Measurements from ENCODE around the gene STK32A. TPM values are rescaled to one million over a fixed set of nuclear protein-coding genes. Genes with fewer than 3 reads are reported as not detected.

STK32A gene
- total and polyA plus RNA-seq, 11 donors = 0.15 to 1.4 (median 0.30) TPM

GRCh38 chr5:147248561-147248960 lies 13.7 kb downstream of the STK32A start:
- Histone ChIP-seq H3K4me3 (no peak overlapping the region), H3K4me1 (no peaks in the 10 kb centered on the region), H3K27me3 (no peaks in the 10 kb centered on the region), H3K36me3 (no peaks in the 10 kb centered on the region), H3K27ac (no peak overlapping the region), H3K9me3 (no peaks in the 10 kb centered on the region)
- WGBS, 4 donors = 21 to 38% (median 32%) methylated on average over 2 of the region's 2 CpGs
- intact Hi-C loops (cut with DNase I) = no loop called here
- DNase-seq = no peak
- ATAC-seq = no peak
- no peak for TF ChIP-seq POLR2A (IDR thresholded peaks at IDR 0.05)
- TF ChIP-seq CTCF (IDR thresholded peaks at IDR 0.05) = no peak

GRCh38 chr5:147259837-147260236 lies 25.0 kb downstream of the STK32A start:
- ATAC-seq (no peak), DNase-seq (no peak)
- no peak overlapping the region for H3K4me3 ChIP-seq
- H3K9me3 ChIP-seq = peaks cover 0 to 8% (median 0%) of the 10 kb centered on the region in 12 donors
- intact Hi-C loops (cut with DNase I) = no loop called here
- H3K27ac ChIP-seq = no peak overlapping the region
- TF ChIP-seq POLR2A (IDR thresholded peaks at IDR 0.05) (no peak), CTCF (IDR thresholded peaks at IDR 0.05) (no peak)
- no peaks in the 10 kb centered on the region for H3K36me3 ChIP-seq
- H3K4me1 ChIP-seq = no peaks in the 10 kb centered on the region
- peaks cover 0 to 18% (median 0%) of the 10 kb centered on the region in 9 donors for H3K27me3 ChIP-seq
- WGBS, 4 donors = 88 to 98% (median 94%) methylated on average over 1 of the region's 1 CpG

GRCh38 chr5:147267082-147267832 lies 32.4 kb downstream of the STK32A start:
- H3K9me3 ChIP-seq = peaks cover 0 to 8% (median 0%) of the 10 kb centered on the region in 12 donors
- TF ChIP-seq POLR2A (IDR thresholded peaks at IDR 0.05) (no peak), CTCF (IDR thresholded peaks at IDR 0.05) (no peak)
- no peak for ATAC-seq

GRCh38 chr5:147276497-147276896 lies 41.7 kb downstream of the STK32A start:
- H3K4me3 ChIP-seq = no peak overlapping the region
- WGBS, 4 donors = 81 to 89% (median 89%) methylated on average over 1 of the region's 1 CpG
- TF ChIP-seq POLR2A (IDR thresholded peaks at IDR 0.05) = no peak
- TF ChIP-seq CTCF (IDR thresholded peaks at IDR 0.05) = no peak
- no peaks in the 10 kb centered on the region for H3K36me3 ChIP-seq
- no peak overlapping the region for H3K27ac ChIP-seq
- no peak for DNase-seq
- H3K27me3 ChIP-seq = peaks cover 0 to 8% (median 0%) of the 10 kb centered on the region in 9 donors
- H3K9me3 ChIP-seq = no peaks in the 10 kb centered on the region
- intact Hi-C loops (cut with DNase I) = no loop called here
- no peak for ATAC-seq
- H3K4me1 ChIP-seq = no peaks in the 10 kb centered on the region

More at GRCh38 chr5:147267082-147267832, 32.4 kb downstream of the STK32A start:
- Histone ChIP-seq H3K27me3 (peaks cover 0 to 36% (median 0%) of the 10 kb centered on the region in 9 donors), H3K36me3 (no peaks in the 10 kb centered on the region), H3K4me1 (no peaks in the 10 kb centered on the region), H3K27ac (no peak overlapping the region), H3K4me3 (no peak overlapping the region)
- intact Hi-C loops (cut with DNase I) = no loop called here
- no peak for DNase-seq

Data from heart left ventricle (tissue), 16 donors.